GM19328 (cell line): ENCODE results near the gene EIF3M.
"Not testable (repeated sequence)": the region's sequence is repeated elsewhere in the genome, so short reads cannot be mapped to it uniquely, and the experiment has no call there.

Source experiments
- ATAC-seq: cut with Tn5 transposase; IDR thresholded peaks from one replicate; pipeline ENCODE4 v1.9.1; 2021; ENCODE audit warnings: mild to moderate bottlenecking, moderate library complexity; ENCODE audit not compliant: unreplicated experiment

The EIF3M gene

DNA sequence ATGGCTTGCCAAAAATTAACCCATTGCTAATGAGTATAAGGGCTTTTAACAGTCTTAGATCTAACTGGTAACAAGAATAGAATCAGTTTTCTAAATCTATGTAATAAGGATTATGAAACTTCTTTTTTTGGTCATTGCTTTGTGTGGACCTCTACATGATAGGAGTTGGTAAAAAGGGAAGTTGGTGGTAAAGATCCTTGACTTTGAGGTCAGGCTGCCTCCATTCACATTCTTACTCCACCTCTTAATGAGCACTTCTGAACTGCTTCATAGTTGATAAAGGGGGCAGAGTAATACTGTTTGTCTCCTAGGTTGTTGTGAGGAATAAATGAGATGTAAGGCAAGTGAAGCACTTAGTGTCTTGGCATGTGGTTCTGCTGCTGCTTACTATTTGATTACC lies 10.6 kb downstream of the EIF3M start:
- no peak for ATAC-seq

DNA sequence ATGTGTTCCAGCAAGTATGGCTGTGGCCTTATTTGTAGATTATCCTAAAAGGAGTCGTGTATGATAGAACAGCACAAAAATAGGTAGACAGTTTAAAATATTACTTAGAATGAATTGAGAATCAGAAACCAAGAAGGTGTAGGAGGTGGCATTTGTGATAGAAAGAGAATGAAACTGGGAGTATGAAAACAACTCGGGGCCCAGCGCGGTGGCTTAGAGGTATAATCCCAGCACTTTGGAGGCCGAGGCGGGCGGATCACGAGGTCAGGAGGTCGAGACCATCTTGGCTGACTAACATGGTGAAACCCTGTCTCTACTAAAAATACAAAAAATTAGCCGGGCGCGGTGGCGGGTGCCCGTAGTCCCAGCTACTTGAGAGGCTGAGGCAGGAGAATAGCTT lies 12.5 kb downstream of the EIF3M start:
- ATAC-seq: not testable (repeated sequence)

DNA sequence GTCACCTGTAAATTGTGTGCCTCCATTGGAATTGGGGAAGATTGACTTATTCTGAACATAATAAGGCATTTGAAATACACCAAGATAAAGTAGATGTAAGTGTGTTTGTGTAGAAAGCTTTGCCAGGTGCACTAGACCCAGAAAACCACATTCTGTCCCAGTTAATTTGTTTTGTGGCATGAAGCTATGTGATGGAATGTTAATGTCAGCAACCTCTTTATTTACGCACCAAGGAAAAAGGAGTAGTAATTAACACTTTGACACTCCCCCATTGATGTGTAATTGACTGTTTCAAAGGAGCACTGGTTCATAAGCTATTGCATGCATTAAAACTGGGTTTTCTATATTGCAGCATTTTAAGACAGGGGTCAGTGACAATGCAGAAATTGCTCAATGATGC lies 14.3 kb downstream of the EIF3M start:
- ATAC-seq: no peak

DNA sequence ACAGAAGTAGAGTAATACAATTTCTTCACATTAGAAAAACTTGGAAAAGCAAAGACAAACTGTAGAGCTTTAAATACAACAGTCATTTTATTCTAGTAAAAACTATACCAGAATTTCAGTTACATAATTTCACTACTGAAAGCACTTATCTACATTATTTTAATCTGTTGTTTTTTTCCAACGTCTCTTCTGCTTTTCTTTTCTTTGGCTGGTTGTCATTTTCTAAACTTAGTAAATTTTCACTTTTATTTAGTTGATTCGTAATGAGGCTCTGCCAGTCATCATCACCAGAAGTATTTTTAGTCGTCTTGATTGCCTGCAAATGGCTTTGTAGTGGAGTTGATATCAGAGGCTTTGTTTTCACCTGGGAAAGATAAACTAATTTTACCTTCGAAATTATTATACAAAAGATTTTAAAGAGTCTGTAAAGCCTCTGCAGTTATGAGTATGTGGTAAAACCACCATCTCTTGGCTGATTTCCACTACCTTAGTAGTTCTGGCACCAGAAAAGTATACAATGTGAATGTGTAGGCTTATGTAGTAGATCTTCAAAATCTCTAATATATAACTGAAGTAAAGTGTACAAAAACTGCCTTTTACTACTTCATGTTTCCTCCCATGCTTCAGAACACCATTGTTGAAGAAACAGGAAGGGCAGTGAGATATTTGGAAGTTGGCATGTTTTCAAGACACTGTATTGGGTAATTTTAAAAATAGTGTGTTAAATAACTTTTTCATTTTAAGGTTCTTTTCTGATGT lies 19.2 kb downstream of the EIF3M start:
- ATAC-seq: no peak

- no peak for ATAC-seq
Observed at GRCh38 chr11:32606220-32606619, 22.6 kb downstream of the EIF3M start.

DNA sequence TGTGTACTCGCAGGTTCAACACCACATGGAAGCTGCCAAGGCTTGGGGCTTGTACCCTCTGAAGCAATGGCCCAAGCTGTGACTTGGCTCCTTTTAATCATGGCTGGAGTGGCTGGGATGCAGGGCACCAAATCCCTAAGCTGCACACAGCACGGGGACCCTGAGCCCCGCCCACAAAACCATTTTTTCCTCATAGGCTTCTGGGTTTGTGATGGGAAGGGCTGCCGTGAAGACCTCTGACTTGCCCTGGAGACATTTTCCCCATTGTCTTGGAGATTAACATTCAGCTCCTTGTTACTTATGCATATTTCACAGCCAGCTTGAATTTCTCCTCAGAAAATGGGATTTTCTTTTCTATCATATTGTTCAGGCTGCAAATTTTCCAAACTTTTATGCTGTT lies 25.2 kb downstream of the EIF3M start:
- not testable (repeated sequence) for ATAC-seq

DNA sequence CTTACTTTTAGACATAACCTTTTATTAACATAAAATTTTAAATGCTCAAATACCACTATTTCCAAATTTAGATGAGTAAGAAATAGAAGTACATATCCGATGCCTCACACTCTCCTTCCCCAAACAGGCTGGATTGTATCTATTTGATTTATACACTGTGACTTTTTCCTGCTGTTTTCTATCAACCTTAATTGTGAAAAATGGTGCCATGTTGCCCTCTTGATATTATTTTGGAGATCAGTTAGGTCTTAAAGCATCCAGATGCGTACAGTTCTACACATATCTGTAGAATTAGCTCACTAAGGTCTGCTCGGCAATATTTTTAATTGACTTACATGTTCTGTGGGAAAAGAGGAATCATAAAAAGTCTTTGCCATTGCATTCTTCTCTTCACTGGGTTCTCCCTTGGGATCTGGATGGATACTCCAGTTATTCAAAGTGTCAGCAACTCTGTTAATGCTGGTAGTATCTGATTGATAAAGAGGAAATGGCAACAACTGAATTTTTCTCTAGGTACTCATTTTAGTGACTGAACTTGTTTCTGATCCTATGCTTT lies 27.2 kb downstream of the EIF3M start:
- no peak for ATAC-seq

DNA sequence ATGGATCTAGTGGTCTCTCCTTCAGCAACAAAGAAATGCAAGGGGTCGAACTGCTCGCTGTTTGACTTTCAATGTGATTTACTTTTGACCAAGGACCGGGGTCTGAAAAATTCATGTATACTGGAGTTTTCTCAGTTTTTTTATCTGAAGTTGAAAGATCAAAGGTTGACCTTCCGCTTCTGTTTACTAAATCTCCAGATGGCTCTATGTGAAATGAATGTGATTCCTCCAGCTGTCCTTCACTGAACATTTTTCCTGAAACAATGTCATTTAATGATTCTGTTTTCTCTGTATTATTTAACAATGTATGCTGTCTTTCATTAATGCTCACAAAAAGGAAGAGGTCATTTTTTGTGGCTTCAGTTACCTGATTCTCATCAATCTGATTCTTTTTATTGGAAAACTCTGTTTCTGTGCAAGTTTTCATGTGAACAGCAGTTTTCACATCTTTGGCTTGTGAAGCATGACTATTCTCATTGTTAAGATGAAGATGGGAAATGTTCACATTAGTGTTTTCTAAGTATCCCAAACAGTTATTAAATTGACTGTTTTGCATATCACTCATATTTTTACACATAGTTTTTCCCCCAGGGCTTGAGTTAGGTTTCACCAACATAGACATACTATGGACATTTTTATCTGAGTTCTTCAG lies 30.0 kb downstream of the EIF3M start:
- ATAC-seq: no peak

DNA sequence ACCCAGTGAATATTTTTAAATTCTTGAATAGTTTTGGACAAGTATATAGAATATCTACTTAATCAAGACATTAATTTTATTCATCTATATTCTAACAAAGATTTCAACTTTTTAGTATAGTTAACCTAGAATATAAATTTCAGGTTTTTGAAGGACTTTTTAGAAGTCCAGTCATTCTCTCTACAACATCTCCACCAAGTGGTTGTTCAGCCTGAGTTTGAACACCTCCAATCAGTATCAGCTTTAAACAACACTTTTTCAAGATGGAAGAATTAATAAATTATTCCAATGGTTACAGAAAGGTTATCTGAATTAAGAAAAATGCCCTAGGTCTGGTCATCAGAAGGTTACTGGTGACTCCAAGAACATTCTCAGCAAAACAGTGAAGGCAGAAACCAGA lies 31.8 kb downstream of the EIF3M start:
- ATAC-seq: no peak

DNA sequence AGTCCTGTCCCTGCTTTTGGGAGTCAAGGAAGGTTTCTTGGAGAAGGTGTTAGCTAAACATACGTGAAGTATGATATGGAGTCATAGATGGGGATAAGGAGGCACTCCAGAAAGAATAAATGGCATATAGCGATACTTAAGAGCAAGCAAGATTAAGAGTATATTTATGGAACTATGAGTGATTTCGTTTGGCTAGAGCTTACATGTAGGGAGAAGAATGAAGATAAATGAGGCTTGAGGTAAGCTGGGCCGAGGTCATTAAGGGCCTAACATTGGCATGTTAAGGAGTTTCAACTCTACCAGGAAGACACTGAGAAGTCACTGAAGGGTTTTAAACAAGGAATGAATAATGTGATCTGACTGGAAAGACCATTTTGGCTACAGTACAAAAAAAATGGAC lies 33.3 kb downstream of the EIF3M start:
- ATAC-seq: no peak

DNA sequence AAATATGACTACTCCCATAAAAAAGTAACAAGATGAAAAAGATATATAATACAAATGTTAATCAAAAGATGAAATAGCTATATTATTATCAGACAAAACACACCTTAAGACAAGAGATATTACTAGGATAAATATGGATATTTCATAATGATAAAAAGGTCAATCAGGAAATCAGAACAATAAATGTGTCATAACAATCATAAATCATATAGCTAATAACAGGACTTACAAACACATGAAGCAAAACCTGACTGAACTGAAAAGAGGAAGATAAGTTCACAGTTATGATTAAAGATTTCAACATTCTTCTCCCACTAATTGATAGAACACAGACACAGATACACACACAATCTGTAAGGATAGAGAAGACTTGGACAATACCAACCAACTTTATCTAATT lies 47.2 kb downstream of the EIF3M start:
- no peak for ATAC-seq

DNA sequence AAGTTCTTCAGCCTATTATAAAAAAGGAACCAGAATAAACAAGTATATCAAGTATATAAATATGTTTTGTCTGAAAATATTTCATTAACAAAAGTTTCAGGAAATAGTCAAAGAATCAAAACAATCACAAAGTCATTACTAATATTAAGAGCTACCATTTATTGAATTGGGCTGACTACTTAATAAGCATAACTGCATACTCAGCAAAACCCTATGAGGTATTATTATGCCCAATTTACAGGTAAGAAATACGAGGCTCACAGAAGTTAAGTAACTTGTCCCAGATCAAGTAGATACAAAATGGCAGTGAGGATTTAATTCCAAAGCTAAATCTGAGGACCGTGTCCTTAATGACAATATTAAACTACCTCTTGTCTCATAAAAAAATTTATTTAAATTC lies 52.2 kb downstream of the EIF3M start:
- ATAC-seq: no peak

GRCh38 chr11:32641361-32641760 lies 57.7 kb downstream of the EIF3M start:
- no peak for ATAC-seq

- no peak for ATAC-seq
Observed at GRCh38 chr11:32643526-32643925, 59.9 kb downstream of the EIF3M start.
